Gastroesophageal sphincter (tissue), 3 donors: ENCODE data around the gene MAGED4.

Experiments
- EP300 ChIP-seq: sonication (generic); formaldehyde crosslinking; IDR thresholded peaks from one replicate; pipeline ENCODE4 v1.6.1; 2017; ENCODE audit warnings: antibody characterized with exemption, mild to moderate bottlenecking
- POLR2A ChIP-seq, 2 donors: fragments of 450-650 bp; IDR thresholded peaks; one replicate each; pipeline ENCODE4 v1.6.1; 2017; ENCODE audit warnings: antibody characterized with exemption in 2 of 2, mild to moderate bottlenecking in 2 of 2, moderate library complexity in 1 of 2
- POLR2AphosphoS5 ChIP-seq: sonication (generic); formaldehyde crosslinking; IDR thresholded peaks from one replicate; pipeline ENCODE4 v1.6.1; 2017; ENCODE audit warnings: antibody characterized with exemption
- TF ChIP-seq, protein P1 (sequence below), 4 experiments: fragments of 200-600 bp in 2 of 4; fragments of 450-650 bp in 2 of 4; sonication (generic) in 1 of 4; IDR thresholded peaks; one replicate each; pipeline ENCODE4 v1.5.1; 2017 to 2019; ENCODE audit warnings: antibody characterized with exemption in 4 of 4, mild to moderate bottlenecking in 2 of 4, moderate library complexity in 2 of 4

DNA sequence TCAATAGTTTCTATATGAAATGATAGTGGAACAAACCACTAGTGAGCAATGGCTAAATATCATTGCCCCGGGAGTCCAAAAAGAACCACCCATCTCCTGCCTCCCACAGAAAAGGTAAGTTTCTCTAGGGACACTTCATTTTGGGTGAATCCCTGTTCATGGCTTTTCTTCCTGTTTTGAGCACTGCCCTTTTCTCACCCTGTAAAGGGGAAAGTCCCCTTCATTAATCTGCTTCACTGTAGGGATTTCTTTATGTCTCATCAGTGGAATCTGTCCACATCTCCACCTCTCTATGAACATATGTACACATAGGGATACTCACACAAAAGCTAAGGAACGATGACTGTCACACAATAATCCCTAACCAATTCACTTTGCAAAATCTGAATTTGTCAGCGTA is 28.6 kb downstream of the MAGED4 start:
- TF ChIP-seq, protein P1, sequence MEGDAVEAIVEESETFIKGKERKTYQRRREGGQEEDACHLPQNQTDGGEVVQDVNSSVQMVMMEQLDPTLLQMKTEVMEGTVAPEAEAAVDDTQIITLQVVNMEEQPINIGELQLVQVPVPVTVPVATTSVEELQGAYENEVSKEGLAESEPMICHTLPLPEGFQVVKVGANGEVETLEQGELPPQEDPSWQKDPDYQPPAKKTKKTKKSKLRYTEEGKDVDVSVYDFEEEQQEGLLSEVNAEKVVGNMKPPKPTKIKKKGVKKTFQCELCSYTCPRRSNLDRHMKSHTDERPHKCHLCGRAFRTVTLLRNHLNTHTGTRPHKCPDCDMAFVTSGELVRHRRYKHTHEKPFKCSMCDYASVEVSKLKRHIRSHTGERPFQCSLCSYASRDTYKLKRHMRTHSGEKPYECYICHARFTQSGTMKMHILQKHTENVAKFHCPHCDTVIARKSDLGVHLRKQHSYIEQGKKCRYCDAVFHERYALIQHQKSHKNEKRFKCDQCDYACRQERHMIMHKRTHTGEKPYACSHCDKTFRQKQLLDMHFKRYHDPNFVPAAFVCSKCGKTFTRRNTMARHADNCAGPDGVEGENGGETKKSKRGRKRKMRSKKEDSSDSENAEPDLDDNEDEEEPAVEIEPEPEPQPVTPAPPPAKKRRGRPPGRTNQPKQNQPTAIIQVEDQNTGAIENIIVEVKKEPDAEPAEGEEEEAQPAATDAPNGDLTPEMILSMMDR (IDR thresholded peaks at IDR 0.05): no peak
- TF ChIP-seq POLR2AphosphoS5 (no peak), EP300 (no peak), POLR2A (IDR thresholded peaks at IDR 0.05) (no peak)
